ENCODE data around the gene THSD7A.

DNA sequence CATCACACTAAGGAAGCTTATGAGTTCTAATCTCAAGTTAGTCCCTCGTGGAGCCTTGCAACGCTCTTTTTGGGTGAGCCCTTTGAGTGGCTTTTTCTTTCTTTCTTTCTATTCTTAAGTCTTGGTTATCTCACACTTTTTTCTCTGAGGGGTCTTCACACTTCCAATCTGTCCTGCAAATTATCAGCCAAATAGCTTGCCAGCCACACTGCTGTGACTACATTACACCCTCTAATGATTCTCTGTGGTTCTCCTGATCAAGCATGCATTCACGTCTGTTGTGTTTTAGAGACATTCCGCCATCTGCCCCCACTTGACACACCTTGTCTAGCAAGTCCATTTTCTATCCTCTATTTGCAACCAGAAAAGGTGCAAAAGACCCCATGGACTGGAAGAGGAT lies 340.2 kb downstream of the THSD7A start:
- no peak for TF ChIP-seq POLR2A (IDR thresholded peaks at IDR 0.05)
- TF ChIP-seq, protein P1, sequence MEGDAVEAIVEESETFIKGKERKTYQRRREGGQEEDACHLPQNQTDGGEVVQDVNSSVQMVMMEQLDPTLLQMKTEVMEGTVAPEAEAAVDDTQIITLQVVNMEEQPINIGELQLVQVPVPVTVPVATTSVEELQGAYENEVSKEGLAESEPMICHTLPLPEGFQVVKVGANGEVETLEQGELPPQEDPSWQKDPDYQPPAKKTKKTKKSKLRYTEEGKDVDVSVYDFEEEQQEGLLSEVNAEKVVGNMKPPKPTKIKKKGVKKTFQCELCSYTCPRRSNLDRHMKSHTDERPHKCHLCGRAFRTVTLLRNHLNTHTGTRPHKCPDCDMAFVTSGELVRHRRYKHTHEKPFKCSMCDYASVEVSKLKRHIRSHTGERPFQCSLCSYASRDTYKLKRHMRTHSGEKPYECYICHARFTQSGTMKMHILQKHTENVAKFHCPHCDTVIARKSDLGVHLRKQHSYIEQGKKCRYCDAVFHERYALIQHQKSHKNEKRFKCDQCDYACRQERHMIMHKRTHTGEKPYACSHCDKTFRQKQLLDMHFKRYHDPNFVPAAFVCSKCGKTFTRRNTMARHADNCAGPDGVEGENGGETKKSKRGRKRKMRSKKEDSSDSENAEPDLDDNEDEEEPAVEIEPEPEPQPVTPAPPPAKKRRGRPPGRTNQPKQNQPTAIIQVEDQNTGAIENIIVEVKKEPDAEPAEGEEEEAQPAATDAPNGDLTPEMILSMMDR (IDR thresholded peaks at IDR 0.05) = no peak
